ENCODE data around the gene CACNG1.

Gene CACNG1

GRCh38 chr17:66996926-66997325 is 47.4 kb upstream of the CACNG1 start:
- Histone ChIP-seq H2AFZ (ENCODE audit: low read length) (no peak overlapping the region), H4K20me1 (ENCODE audit: insufficient read depth, low read length) (no peaks in the 10 kb centered on the region), H3K9ac (ENCODE audit: low read length) (no peak overlapping the region), H3K4me1 (ENCODE audit: low read length) (no peaks in the 10 kb centered on the region), H3K27ac (ENCODE audit: low read length) (no peak overlapping the region), H3K4me3 (ENCODE audit: low read length) (no peak overlapping the region), H3K27me3 (replicated peaks; ENCODE audit: insufficient read depth, low read length) (0 out of 2 replicates have a peak, but pooled peaks cover 6% of the 10 kb centered on the region), H3K9me3 (replicated peaks; ENCODE audit: insufficient read depth, low read length) (no peaks in the 10 kb centered on the region), H3K36me3 (replicated peaks; ENCODE audit: insufficient read depth, low read length) (no peaks in the 10 kb centered on the region), H3K4me2 (ENCODE audit: low read depth, low read length) (no peak overlapping the region), H3F3A (ENCODE audit: insufficient read depth, low read length) (no peaks in the 10 kb centered on the region), H3K9me2 (replicated peaks; ENCODE audit: insufficient read depth, low read length) (no peaks in the 10 kb centered on the region), H3K79me2 (ENCODE audit: low read length) (no peaks in the 10 kb centered on the region)
- no peak for DNase-seq
- TF ChIP-seq, protein P1, sequence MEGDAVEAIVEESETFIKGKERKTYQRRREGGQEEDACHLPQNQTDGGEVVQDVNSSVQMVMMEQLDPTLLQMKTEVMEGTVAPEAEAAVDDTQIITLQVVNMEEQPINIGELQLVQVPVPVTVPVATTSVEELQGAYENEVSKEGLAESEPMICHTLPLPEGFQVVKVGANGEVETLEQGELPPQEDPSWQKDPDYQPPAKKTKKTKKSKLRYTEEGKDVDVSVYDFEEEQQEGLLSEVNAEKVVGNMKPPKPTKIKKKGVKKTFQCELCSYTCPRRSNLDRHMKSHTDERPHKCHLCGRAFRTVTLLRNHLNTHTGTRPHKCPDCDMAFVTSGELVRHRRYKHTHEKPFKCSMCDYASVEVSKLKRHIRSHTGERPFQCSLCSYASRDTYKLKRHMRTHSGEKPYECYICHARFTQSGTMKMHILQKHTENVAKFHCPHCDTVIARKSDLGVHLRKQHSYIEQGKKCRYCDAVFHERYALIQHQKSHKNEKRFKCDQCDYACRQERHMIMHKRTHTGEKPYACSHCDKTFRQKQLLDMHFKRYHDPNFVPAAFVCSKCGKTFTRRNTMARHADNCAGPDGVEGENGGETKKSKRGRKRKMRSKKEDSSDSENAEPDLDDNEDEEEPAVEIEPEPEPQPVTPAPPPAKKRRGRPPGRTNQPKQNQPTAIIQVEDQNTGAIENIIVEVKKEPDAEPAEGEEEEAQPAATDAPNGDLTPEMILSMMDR (IDR thresholded peaks at IDR 0.05; ENCODE audit: low read length), result no peak
- no peak for TF ChIP-seq EZH2phosphoT487 (IDR thresholded peaks at IDR 0.05; ENCODE audit: low read length)
- TF ChIP-seq EZH2 (optimal IDR thresholded peaks at IDR 0.05; ENCODE audit: low read depth, low read length), result no peak

GRCh38 chr17:67003231-67003630 is 41.1 kb upstream of the CACNG1 start:
- no peaks in the 10 kb centered on the region for H3F3A ChIP-seq (ENCODE audit: insufficient read depth, low read length)
- TF ChIP-seq EZH2phosphoT487 (IDR thresholded peaks at IDR 0.05; ENCODE audit: low read length) (no peak), EZH2 (optimal IDR thresholded peaks at IDR 0.05; ENCODE audit: low read depth, low read length) (no peak)
- TF ChIP-seq, protein P1 (IDR thresholded peaks at IDR 0.05; ENCODE audit: low read length), result no peak
- H3K27me3 ChIP-seq (replicated peaks; ENCODE audit: insufficient read depth, low read length), result peaks cover 7% of the 10 kb centered on the region
- H4K20me1 ChIP-seq (ENCODE audit: insufficient read depth, low read length), result no peaks in the 10 kb centered on the region
- no peak overlapping the region for H3K9ac ChIP-seq (ENCODE audit: low read length)
- no peak for DNase-seq
- H3K9me3 ChIP-seq (replicated peaks; ENCODE audit: insufficient read depth, low read length), result no peaks in the 10 kb centered on the region
- H3K36me3 ChIP-seq (replicated peaks; ENCODE audit: insufficient read depth, low read length), result no peaks in the 10 kb centered on the region
- no peak overlapping the region for H3K4me3 ChIP-seq (ENCODE audit: low read length)
- H3K79me2 ChIP-seq (ENCODE audit: low read length), result no peaks in the 10 kb centered on the region
- H2AFZ ChIP-seq (ENCODE audit: low read length), result no peak overlapping the region
- H3K9me2 ChIP-seq (replicated peaks; ENCODE audit: insufficient read depth, low read length), result no peaks in the 10 kb centered on the region
- H3K4me1 ChIP-seq (ENCODE audit: low read length), result no peaks in the 10 kb centered on the region
- H3K27ac ChIP-seq (ENCODE audit: low read length), result no peak overlapping the region
- no peak overlapping the region for H3K4me2 ChIP-seq (ENCODE audit: low read depth, low read length)

DNA sequence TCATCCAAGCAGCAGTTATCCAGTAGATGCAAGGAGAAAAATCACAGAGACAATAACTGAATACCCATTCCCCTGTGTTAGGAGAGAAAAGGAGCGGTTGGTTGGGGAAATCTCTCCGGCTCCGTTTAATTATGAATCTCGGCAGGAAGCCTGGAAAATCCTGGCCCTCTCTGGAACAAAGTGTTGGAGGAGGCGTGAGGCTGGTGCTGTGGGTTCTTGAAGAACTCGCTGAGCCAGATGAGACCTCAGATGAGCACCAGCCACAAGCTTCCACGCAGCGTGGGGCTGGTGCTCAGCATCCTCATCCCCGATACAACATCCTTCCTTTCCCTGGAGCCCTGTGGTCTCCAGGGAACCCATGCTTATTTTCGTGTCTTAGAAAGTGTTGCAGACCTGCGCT is 40.2 kb upstream of the CACNG1 start:
- H3K79me2 ChIP-seq (ENCODE audit: low read length), result no peaks in the 10 kb centered on the region
- no peak for DNase-seq

More for the DNA sequence above, 40.2 kb upstream of the CACNG1 start:
- H3K4me1 ChIP-seq (ENCODE audit: low read length), result no peaks in the 10 kb centered on the region
- TF ChIP-seq, protein P1 (IDR thresholded peaks at IDR 0.05; ENCODE audit: low read length), result no peak
- no peaks in the 10 kb centered on the region for H3K9me2 ChIP-seq (replicated peaks; ENCODE audit: insufficient read depth, low read length)
- H3K27me3 ChIP-seq (replicated peaks; ENCODE audit: insufficient read depth, low read length), result peaks cover 7% of the 10 kb centered on the region
- H3K4me3 ChIP-seq (ENCODE audit: low read length), result no peak overlapping the region
- no peaks in the 10 kb centered on the region for H3F3A ChIP-seq (ENCODE audit: insufficient read depth, low read length)
- no peak overlapping the region for H3K27ac ChIP-seq (ENCODE audit: low read length)
- no peaks in the 10 kb centered on the region for H3K9me3 ChIP-seq (replicated peaks; ENCODE audit: insufficient read depth, low read length)
- H4K20me1 ChIP-seq (ENCODE audit: insufficient read depth, low read length), result no peaks in the 10 kb centered on the region
- H3K36me3 ChIP-seq (replicated peaks; ENCODE audit: insufficient read depth, low read length), result no peaks in the 10 kb centered on the region
- H3K4me2 ChIP-seq (ENCODE audit: low read depth, low read length), result no peak overlapping the region
- H3K9ac ChIP-seq (ENCODE audit: low read length), result no peak overlapping the region
- no peak overlapping the region for H2AFZ ChIP-seq (ENCODE audit: low read length)

Data from MM.1S (cell line).